ENCODE data around the gene AWAT1.
"Not testable (repeated sequence)": the region's sequence is repeated elsewhere in the genome, so short reads cannot be mapped to it uniquely, and the experiment has no call there.

AWAT1 gene

DNA sequence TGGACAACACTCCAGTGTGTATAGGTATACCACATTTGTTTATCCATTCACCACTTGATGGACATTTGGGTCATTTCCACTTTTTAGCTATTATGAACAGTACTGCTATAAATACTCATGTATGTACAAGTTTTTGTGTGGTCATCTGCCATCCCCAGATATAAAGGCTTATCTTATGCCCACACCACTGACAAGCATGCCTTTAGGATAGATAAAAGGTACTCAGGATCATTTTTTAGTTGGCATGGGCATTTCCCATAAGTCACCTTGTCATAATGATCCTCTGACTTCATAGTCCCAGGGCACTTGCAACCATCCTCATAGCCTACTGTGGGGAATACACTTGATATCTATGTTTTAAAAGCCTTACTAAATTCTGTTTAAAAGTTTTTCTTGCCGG lies 6.3 kb downstream of the AWAT1 start:
- Histone ChIP-seq H3K4me1 (ENCODE audit: control insufficient read depth in 2 of 2, insufficient read depth in 2 of 2, low read length in 2 of 2) (no peaks in the 10 kb centered on the region), H3K27me3 (ENCODE audit: control insufficient read depth in 2 of 2, insufficient read depth in 2 of 2, low read length in 2 of 2) (peaks cover 0 to 5% of the 10 kb centered on the region in 2 donors), H3K4me3 (ENCODE audit: low read length in 2 of 2) (no peak overlapping the region), H3K9ac (ENCODE audit: low read depth in 1 of 2, low read length in 2 of 2) (no peak overlapping the region), H3K9me3 (ENCODE audit: control insufficient read depth in 2 of 2, low read length in 2 of 2) (no peaks in the 10 kb centered on the region), H3K36me3 (ENCODE audit: control insufficient read depth in 2 of 2, insufficient read depth in 2 of 2, low read length in 2 of 2) (no peaks in the 10 kb centered on the region), H3K27ac (ENCODE audit: low read depth in 2 of 2, low read length in 2 of 2) (no peak overlapping the region)

DNA sequence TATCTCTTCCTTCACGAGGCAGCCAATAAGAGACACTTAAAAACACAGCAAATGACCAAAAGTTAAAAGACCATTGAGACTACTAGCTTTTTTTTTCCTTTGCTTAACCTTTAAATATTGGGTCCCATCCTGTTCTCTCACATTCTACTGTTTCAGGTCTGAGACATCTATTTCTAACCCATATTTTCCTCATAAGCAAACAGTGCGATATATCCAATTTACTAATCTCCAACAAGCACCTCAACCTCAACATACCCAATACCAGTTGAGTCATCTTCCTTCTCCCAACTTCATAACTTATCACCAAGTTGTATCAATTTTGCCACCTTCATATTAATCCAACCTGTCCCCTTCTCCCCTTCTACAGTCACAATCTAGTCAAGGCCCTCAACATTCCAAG lies 7.0 kb downstream of the AWAT1 start:
- H3K9ac ChIP-seq (ENCODE audit: low read depth in 1 of 2, low read length in 2 of 2) = no peak overlapping the region
- H3K27ac ChIP-seq (ENCODE audit: low read depth in 2 of 2, low read length in 2 of 2) = no peak overlapping the region
- H3K4me1 ChIP-seq (ENCODE audit: control insufficient read depth in 2 of 2, insufficient read depth in 2 of 2, low read length in 2 of 2) = no peaks in the 10 kb centered on the region
- H3K27me3 ChIP-seq (ENCODE audit: control insufficient read depth in 2 of 2, insufficient read depth in 2 of 2, low read length in 2 of 2) = peaks cover 0 to 5% of the 10 kb centered on the region in 2 donors
- H3K9me3 ChIP-seq (ENCODE audit: control insufficient read depth in 2 of 2, low read length in 2 of 2) = no peaks in the 10 kb centered on the region
- no peak overlapping the region for H3K4me3 ChIP-seq (ENCODE audit: low read length in 2 of 2)
- no peaks in the 10 kb centered on the region for H3K36me3 ChIP-seq (ENCODE audit: control insufficient read depth in 2 of 2, insufficient read depth in 2 of 2, low read length in 2 of 2)

DNA sequence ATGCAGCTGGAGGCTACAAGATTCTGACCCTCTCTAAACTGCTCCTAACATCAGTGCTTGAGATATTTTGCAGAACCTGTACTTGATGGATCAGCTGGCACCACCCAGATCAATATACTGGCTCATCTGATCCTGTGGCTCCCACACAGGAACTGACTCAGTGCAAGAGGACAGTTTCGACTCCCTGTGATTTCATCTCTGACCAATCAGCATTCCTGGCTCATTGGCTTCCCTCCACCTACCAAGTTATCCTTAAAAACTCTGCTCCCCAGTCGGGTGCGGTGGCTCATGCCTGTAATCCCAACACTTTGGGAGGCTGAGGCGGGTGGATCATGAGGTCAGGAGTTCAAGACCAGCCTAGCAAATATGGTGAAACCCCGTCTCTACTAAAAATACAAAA lies 9.1 kb downstream of the AWAT1 start:
- not testable (repeated sequence) for H3K9ac ChIP-seq (ENCODE audit: low read depth in 1 of 2, low read length in 2 of 2); H3K27me3 ChIP-seq (ENCODE audit: control insufficient read depth in 2 of 2, insufficient read depth in 2 of 2, low read length in 2 of 2); H3K27ac ChIP-seq (ENCODE audit: low read depth in 2 of 2, low read length in 2 of 2); H3K4me3 ChIP-seq (ENCODE audit: low read length in 2 of 2); H3K9me3 ChIP-seq (ENCODE audit: control insufficient read depth in 2 of 2, low read length in 2 of 2); H3K4me1 ChIP-seq (ENCODE audit: control insufficient read depth in 2 of 2, insufficient read depth in 2 of 2, low read length in 2 of 2); H3K36me3 ChIP-seq (ENCODE audit: control insufficient read depth in 2 of 2, insufficient read depth in 2 of 2, low read length in 2 of 2)

DNA sequence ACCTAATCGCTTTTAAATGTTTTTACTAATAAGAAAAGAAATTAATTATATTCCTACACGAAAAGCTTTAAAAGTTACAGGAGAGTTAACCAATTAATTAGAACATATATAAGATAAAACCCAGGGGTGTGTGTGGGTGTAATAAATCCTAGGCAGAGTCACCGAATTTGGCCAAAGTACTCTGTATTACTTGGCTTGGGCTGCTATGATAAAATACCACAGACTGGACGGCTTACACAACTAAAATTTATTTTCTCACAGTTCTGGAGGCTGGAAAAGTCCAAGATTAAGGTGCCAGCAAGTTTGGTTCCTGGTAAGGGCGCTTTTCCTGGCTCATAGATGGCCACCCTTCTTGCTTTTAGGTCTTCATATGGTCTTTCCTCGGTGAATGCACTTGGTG lies 10.4 kb downstream of the AWAT1 start:
- no peaks in the 10 kb centered on the region for H3K4me1 ChIP-seq (ENCODE audit: control insufficient read depth in 2 of 2, insufficient read depth in 2 of 2, low read length in 2 of 2)
- H3K9ac ChIP-seq (ENCODE audit: low read depth in 1 of 2, low read length in 2 of 2) = no peak overlapping the region
- H3K4me3 ChIP-seq (ENCODE audit: low read length in 2 of 2) = no peak overlapping the region
- no peaks in the 10 kb centered on the region for H3K36me3 ChIP-seq (ENCODE audit: control insufficient read depth in 2 of 2, insufficient read depth in 2 of 2, low read length in 2 of 2)
- H3K9me3 ChIP-seq (ENCODE audit: control insufficient read depth in 2 of 2, low read length in 2 of 2) = no peaks in the 10 kb centered on the region
- no peaks in the 10 kb centered on the region for H3K27me3 ChIP-seq (ENCODE audit: control insufficient read depth in 2 of 2, insufficient read depth in 2 of 2, low read length in 2 of 2)
- H3K27ac ChIP-seq (ENCODE audit: low read depth in 2 of 2, low read length in 2 of 2) = no peak overlapping the region

DNA sequence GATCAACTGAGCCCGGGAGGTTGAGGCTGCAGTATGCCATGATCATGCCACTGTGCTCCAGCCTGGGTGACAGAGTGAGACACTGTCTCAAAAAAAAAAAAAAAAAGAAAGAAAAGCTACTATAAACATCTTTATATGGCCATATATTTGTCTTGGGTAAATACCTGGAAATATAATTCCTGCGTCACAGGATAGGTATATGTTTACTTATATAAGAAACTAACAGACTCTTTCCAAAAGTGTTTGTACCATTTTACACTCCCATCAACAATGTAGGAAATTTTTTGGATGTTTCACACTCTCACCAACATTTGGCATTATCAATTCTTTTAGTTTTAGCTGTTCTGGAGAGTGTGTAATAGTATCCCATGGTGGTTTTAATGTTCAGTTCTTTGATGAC lies 12.8 kb downstream of the AWAT1 start:
- no peaks in the 10 kb centered on the region for H3K36me3 ChIP-seq (ENCODE audit: control insufficient read depth in 2 of 2, insufficient read depth in 2 of 2, low read length in 2 of 2)
- H3K4me1 ChIP-seq (ENCODE audit: control insufficient read depth in 2 of 2, insufficient read depth in 2 of 2, low read length in 2 of 2) = no peaks in the 10 kb centered on the region
- no peak overlapping the region for H3K27ac ChIP-seq (ENCODE audit: low read depth in 2 of 2, low read length in 2 of 2)
- H3K4me3 ChIP-seq (ENCODE audit: low read length in 2 of 2) = no peak overlapping the region
- H3K9me3 ChIP-seq (ENCODE audit: control insufficient read depth in 2 of 2, low read length in 2 of 2) = no peaks in the 10 kb centered on the region
- no peak overlapping the region for H3K9ac ChIP-seq (ENCODE audit: low read depth in 1 of 2, low read length in 2 of 2)
- peaks cover 0 to 5% of the 10 kb centered on the region in 2 donors for H3K27me3 ChIP-seq (ENCODE audit: control insufficient read depth in 2 of 2, insufficient read depth in 2 of 2, low read length in 2 of 2)

DNA sequence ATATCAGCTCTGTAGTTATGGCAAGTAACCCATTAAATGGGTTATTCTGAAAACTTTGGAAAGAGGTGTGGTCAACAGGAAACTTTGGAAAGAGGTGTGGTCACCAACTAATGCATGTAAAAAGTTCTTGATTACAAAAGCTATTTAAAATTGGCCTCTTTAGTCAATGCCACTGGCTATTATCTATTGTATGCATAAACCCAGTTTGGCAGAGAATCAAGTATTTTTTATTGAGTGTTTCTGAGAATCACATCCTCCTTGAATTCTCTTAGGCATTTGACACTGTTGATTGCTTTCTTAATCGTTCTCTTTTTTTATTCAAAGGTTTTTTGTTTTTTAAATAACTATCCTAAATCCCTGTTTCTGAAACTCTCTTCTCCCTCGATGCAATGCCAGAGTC lies 18.0 kb downstream of the AWAT1 start:
- Histone ChIP-seq H3K36me3 (ENCODE audit: control insufficient read depth in 2 of 2, insufficient read depth in 2 of 2, low read length in 2 of 2) (no peaks in the 10 kb centered on the region), H3K4me1 (ENCODE audit: control insufficient read depth in 2 of 2, insufficient read depth in 2 of 2, low read length in 2 of 2) (no peaks in the 10 kb centered on the region), H3K27ac (ENCODE audit: low read depth in 2 of 2, low read length in 2 of 2) (no peak overlapping the region), H3K4me3 (ENCODE audit: low read length in 2 of 2) (no peak overlapping the region), H3K27me3 (ENCODE audit: control insufficient read depth in 2 of 2, insufficient read depth in 2 of 2, low read length in 2 of 2) (peaks cover 0 to 5% of the 10 kb centered on the region in 2 donors), H3K9me3 (ENCODE audit: control insufficient read depth in 2 of 2, low read length in 2 of 2) (no peaks in the 10 kb centered on the region), H3K9ac (ENCODE audit: low read depth in 1 of 2, low read length in 2 of 2) (no peak overlapping the region)

DNA sequence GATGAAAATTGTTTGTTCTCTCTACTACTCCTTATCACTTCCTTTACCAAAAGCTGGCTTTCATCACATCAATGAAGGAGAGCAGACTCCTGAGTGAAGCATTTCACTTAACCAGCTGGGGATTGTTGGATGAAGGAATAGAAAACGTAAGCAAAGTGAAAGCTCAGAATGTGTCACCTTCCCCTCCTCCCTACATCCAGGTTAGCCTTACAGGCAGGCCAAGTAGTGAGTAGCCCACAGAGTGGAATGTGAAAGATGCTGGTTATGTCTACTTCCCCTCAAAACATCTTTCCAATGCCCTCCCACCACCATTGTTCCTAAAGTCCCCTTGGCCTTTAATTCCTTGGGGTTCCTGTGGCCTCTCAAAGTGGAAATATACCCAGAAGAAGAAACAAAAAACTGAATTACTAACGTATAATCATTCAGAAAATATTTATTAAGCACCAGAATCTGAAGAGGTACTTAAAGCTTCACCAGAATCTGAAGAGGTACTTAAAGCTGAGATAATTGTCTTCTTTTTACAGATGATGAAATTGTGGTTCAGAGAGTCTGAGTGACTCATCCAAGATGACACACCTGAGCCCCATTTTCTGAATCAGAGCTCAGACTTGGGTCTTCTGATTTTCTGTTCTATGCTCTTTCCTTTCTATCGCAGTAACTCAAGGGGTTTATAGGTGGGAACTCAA lies 19.1 kb downstream of the AWAT1 start:
- H3K27ac ChIP-seq (ENCODE audit: low read depth in 2 of 2, low read length in 2 of 2) = no peak overlapping the region
- no peaks in the 10 kb centered on the region for H3K36me3 ChIP-seq (ENCODE audit: control insufficient read depth in 2 of 2, insufficient read depth in 2 of 2, low read length in 2 of 2)
- no peak overlapping the region for H3K9ac ChIP-seq (ENCODE audit: low read depth in 1 of 2, low read length in 2 of 2)
- no peaks in the 10 kb centered on the region for H3K9me3 ChIP-seq (ENCODE audit: control insufficient read depth in 2 of 2, low read length in 2 of 2)
- peaks cover 0 to 5% of the 10 kb centered on the region in 2 donors for H3K27me3 ChIP-seq (ENCODE audit: control insufficient read depth in 2 of 2, insufficient read depth in 2 of 2, low read length in 2 of 2)
- H3K4me3 ChIP-seq (ENCODE audit: low read length in 2 of 2) = no peak overlapping the region
- H3K4me1 ChIP-seq (ENCODE audit: control insufficient read depth in 2 of 2, insufficient read depth in 2 of 2, low read length in 2 of 2) = no peaks in the 10 kb centered on the region

DNA sequence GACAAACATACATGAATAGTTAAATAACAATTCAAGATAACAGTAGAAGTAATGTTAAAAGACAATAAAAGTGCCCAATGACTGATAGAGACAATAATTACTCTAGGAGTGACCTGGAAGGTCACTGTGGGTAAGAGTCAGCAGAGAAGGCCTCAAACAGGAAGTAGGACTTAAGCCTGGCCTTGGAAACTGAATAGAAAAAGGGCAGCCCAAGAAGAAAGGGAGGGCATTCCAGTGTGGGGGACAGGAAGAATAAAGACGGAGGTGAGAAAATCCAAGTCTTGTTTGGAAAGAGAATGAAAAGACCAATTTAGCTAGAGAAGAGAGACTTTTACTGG lies 19.6 kb downstream of the AWAT1 start:
- H3K9me3 ChIP-seq (ENCODE audit: control insufficient read depth in 2 of 2, low read length in 2 of 2) = no peaks in the 10 kb centered on the region
- no peak overlapping the region for H3K27ac ChIP-seq (ENCODE audit: low read depth in 2 of 2, low read length in 2 of 2)
- no peak overlapping the region for H3K4me3 ChIP-seq (ENCODE audit: low read length in 2 of 2)
- peaks cover 0 to 5% of the 10 kb centered on the region in 2 donors for H3K27me3 ChIP-seq (ENCODE audit: control insufficient read depth in 2 of 2, insufficient read depth in 2 of 2, low read length in 2 of 2)
- H3K36me3 ChIP-seq (ENCODE audit: control insufficient read depth in 2 of 2, insufficient read depth in 2 of 2, low read length in 2 of 2) = no peaks in the 10 kb centered on the region
- no peak overlapping the region for H3K9ac ChIP-seq (ENCODE audit: low read depth in 1 of 2, low read length in 2 of 2)
- H3K4me1 ChIP-seq (ENCODE audit: control insufficient read depth in 2 of 2, insufficient read depth in 2 of 2, low read length in 2 of 2) = no peaks in the 10 kb centered on the region

DNA sequence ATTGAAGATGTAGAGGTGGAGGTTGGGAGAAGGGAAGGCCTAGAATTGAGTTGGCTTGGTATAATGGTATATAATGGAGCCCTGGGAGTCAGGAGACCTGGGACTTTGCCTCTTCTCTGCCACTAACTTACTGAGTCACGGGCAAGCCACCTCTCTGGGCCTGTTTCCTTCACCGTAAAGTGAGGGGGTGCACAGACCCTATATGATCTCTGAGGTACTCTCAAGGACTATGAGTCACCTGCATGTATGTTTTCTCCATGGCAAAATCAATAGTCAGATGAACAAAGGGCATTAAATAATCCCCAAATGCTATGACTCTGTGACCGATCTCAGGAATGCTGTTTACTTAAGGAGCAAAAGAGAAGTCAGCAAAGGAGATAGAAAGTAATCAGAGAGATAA lies 20.5 kb downstream of the AWAT1 start:
- Histone ChIP-seq H3K9ac (ENCODE audit: low read depth in 1 of 2, low read length in 2 of 2) (no peak overlapping the region), H3K36me3 (ENCODE audit: control insufficient read depth in 2 of 2, insufficient read depth in 2 of 2, low read length in 2 of 2) (no peaks in the 10 kb centered on the region), H3K9me3 (ENCODE audit: control insufficient read depth in 2 of 2, low read length in 2 of 2) (no peaks in the 10 kb centered on the region), H3K4me3 (ENCODE audit: low read length in 2 of 2) (no peak overlapping the region), H3K27ac (ENCODE audit: low read depth in 2 of 2, low read length in 2 of 2) (no peak overlapping the region), H3K4me1 (ENCODE audit: control insufficient read depth in 2 of 2, insufficient read depth in 2 of 2, low read length in 2 of 2) (no peaks in the 10 kb centered on the region), H3K27me3 (ENCODE audit: control insufficient read depth in 2 of 2, insufficient read depth in 2 of 2, low read length in 2 of 2) (peaks cover 0 to 5% of the 10 kb centered on the region in 2 donors)

DNA sequence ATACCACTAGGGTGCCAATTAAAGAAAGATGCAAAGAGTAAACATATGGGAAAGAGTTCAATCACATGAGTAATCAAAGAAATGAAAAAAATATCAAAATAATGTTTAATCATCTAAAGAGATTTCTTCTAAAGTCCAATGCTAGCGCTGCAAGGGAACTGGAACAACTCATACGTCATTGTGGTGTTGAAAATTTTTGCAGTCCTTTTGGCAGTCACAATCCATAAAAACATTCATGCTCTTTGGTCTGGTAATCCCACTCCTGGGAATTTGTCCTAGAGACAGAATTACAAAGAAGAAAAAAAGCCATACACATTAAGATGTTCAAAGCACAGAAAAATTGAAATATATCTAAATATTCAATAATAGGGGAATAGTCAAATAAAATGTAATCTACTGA lies 21.0 kb downstream of the AWAT1 start:
- Histone ChIP-seq H3K9me3 (ENCODE audit: control insufficient read depth in 2 of 2, low read length in 2 of 2) (no peaks in the 10 kb centered on the region), H3K4me1 (ENCODE audit: control insufficient read depth in 2 of 2, insufficient read depth in 2 of 2, low read length in 2 of 2) (no peaks in the 10 kb centered on the region), H3K36me3 (ENCODE audit: control insufficient read depth in 2 of 2, insufficient read depth in 2 of 2, low read length in 2 of 2) (no peaks in the 10 kb centered on the region), H3K27me3 (ENCODE audit: control insufficient read depth in 2 of 2, insufficient read depth in 2 of 2, low read length in 2 of 2) (peaks cover 0 to 5% of the 10 kb centered on the region in 2 donors), H3K9ac (ENCODE audit: low read depth in 1 of 2, low read length in 2 of 2) (no peak overlapping the region), H3K4me3 (ENCODE audit: low read length in 2 of 2) (no peak overlapping the region), H3K27ac (ENCODE audit: low read depth in 2 of 2, low read length in 2 of 2) (no peak overlapping the region)
